Activated CD4-positive, alpha-beta T cell treated with anti-CD3 and anti-CD28 coated beads, Interleukin-2, amount 10 ng/mL, durations not matched to agents 24 days and 14 days (primary cell): ENCODE data around the gene USP12. TPM values are rescaled to one million over a fixed set of nuclear protein-coding genes. Genes with fewer than 3 reads are reported as not detected.
"Not testable (repeated sequence)": the region's sequence is repeated elsewhere in the genome, so short reads cannot be mapped to it uniquely, and the experiment has no call there.

ENCODE experiments used
- DNase-seq: peaks from one replicate; pipeline ENCODE4 v3.0.0; 2022
- H3K27ac Mint-ChIP-seq: one replicate; pipeline ENCODE4 v1.8.0; 2022; ENCODE audit warnings: mild to moderate bottlenecking, mixed read lengths
- H3K27me3 Mint-ChIP-seq: one replicate; pipeline ENCODE4 v1.8.0; 2022; ENCODE audit warnings: mixed read lengths
- H3K36me3 Mint-ChIP-seq: one replicate; pipeline ENCODE4 v1.8.0; 2022; ENCODE audit warnings: low read depth, mild to moderate bottlenecking, mixed read lengths
- H3K4me1 Mint-ChIP-seq: one replicate; pipeline ENCODE4 v1.8.0; 2021; ENCODE audit warnings: mixed read lengths
- H3K4me3 Mint-ChIP-seq: one replicate; pipeline ENCODE4 v1.8.0; 2022; ENCODE audit warnings: mild to moderate bottlenecking, moderate library complexity, mixed read lengths
- H3K9me3 Mint-ChIP-seq: one replicate; pipeline ENCODE4 v1.8.0; 2021; ENCODE audit warnings: mixed read lengths
- intact Hi-C: fragments of 100-400 bp; cut with micrococcal nuclease; formaldehyde crosslinking; loops from one replicate; pipeline ENCODE4 v1.15.1; 2023
- total RNA-seq: library from RNA; stranded (reverse); gene quantifications from 2 replicates; pipeline ENCODE4 v1.2.3, GENCODE V29; 2022

Gene USP12
- total RNA-seq, 1 donor from 2014 or later, result 47.0 TPM

DNA sequence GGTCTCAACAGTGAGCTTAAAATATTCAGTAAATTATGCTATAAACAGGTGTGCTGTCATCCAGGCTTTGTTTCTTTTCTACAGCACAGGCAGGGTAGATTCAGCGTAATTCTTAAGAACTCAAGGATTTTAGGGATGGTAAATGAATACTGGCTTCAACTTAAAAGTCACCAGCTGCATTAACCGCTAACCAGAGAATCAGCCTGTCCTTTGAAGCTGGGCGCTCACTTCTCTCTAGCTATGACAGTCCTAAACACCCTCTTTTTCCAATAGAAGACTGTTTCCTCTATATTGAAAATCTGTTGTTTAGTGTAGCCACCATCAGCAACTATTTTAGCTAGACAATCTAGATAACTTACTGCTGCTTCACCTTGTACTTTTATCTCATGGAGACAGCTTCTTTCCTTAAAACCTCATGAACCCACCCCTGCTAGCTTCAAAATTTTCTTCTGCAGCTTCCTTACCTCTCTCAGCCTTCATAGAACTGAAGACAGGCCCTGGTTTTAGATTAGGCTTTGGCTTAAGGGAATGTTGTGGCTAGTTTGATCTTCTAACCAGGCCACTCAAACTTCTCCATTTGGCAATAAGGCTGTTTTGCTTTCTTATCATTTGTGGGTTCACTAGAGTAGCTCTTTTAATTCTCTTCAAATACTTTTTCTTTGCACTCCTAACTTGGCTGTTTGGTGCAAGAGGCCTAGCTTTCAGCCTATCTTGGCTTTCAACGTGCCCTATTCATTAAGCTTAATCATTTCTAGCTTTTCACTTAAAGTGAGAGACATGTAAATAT lies 89.5 kb downstream of the USP12 start:
- Mint-ChIP-seq H3K27ac (no peak overlapping the region), H3K4me1 (peaks cover 17% of the 10 kb centered on the region), H3K4me3 (no peak overlapping the region), H3K9me3 (no peaks in the 10 kb centered on the region), H3K27me3 (no peaks in the 10 kb centered on the region), H3K36me3 (peaks cover 46% of the 10 kb centered on the region)
- intact Hi-C loops, result no loop called here
- DNase-seq, result no peak

DNA sequence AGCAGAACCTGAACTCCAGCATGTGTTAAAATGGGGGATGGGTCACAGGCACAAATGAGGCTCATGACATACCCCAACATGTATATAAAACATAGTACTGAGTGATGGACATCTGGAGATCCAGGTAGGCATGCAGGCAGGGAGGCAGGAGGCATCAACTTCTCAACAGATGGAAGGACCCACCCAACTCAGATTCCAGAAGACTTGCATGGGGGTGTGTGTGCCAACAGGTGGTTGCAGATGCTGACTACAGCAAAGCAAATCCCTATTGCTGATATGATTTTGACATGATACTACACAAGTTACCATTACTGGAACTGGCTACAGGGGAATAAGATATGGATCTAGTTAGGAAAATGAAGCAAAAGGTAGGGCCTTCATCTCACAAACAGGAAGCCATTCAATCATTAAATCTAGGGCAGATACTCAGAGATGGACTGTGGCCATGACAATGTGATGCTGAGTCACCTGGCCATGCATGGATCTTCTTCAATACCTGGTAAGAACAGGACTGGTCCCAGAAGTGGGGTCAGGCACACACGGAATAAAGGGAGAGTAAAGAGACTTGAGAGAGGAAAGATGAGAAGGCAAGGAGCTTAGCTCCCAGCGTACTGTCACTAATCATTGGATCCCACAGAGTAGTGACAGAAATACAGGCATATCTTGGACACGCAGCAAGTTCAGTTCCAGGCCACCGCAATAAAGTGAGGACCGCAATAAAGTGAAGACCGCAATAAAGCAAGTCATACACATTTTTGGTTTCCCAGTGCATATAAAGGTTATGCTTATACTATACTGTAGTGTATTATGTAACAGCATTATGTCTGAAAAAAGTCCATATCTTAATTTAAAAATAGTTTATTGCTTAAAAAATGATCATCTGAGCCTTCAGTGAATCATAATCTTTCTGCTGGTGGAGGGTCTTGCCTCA lies 91.3 kb downstream of the USP12 start:
- intact Hi-C loops, result no loop called here
- Mint-ChIP-seq H3K27ac (no peak overlapping the region), H3K27me3 (no peaks in the 10 kb centered on the region), H3K4me3 (no peak overlapping the region), H3K4me1 (peaks cover 11% of the 10 kb centered on the region), H3K9me3 (no peaks in the 10 kb centered on the region), H3K36me3 (peaks cover 35% of the 10 kb centered on the region)
- DNase-seq, result no peak

DNA sequence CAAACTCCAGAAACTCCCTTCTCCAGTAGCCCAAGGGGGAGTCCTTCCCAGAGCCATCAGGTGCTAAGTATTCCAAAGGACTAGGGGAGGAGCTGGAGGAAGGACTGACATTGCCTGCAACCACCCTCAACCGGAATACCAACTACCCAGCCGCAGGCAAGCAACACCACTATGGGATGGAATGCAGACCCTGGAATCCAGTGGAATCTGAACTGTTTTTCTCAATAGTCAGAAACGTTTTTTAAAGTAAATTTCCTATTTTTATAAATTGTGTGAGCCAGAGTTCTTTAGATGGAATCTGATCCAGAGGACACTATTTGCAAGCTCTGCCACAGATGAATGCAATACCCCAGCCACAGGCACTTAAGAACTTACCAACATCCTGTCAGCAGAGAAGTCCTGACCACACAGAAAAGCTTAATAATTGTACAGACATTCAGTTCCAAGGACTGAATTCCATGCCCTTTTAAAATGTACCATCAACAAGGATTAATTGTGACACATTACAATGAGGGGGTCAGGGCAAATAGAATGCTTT lies 92.1 kb downstream of the USP12 start:
- intact Hi-C loops, result no loop called here
- Mint-ChIP-seq H3K9me3 (no peaks in the 10 kb centered on the region), H3K27me3 (no peaks in the 10 kb centered on the region), H3K27ac (no peak overlapping the region), H3K36me3 (peaks cover 34% of the 10 kb centered on the region), H3K4me3 (no peak overlapping the region), H3K4me1 (peaks cover 11% of the 10 kb centered on the region)
- no peak for DNase-seq

DNA sequence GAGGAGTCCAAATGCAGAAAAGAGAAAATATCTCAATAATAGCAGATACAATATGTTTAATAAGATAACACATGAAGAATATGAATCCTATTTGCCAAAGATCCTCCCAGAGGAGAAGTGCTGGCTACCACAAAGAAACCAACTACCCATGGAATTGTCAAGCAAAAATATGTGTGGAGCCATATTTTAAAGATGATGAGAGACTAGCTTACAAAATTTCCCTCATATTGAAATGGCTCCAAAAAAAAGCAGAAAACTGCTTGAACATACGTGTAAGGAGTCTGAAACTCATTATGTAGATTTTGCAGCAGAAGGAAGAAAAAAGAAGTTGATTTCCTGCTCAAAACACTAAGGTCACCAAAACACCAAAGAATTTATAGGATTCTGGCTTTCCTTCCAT lies 94.2 kb downstream of the USP12 start:
- Mint-ChIP-seq H3K9me3 (peaks cover under 1% of the 10 kb centered on the region), H3K27ac (no peak overlapping the region), H3K4me1 (peaks cover 13% of the 10 kb centered on the region), H3K36me3 (peaks cover 40% of the 10 kb centered on the region), H3K27me3 (no peaks in the 10 kb centered on the region), H3K4me3 (no peak overlapping the region)
- no peak for DNase-seq
- intact Hi-C loops, result no loop called here

DNA sequence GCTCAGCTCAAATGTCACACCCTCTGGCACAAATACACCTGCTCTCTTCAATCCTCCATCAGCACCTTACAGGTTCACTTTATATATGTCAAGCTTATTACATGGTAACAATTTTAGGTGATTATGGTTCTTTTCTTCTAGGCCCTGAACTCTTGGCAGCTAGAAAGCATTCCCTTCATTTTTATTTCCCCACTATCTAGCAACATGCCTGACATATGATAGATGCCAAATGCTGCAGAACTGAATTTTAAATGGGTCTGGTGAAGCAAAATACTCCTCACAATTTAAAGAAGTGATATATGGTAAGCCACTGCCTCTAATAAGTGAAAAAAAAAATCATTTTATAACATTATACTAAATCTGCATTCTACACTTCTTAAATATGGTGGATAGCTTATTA lies 95.2 kb downstream of the USP12 start:
- H3K4me1 Mint-ChIP-seq, result peaks cover 15% of the 10 kb centered on the region
- peaks cover 43% of the 10 kb centered on the region for H3K36me3 Mint-ChIP-seq
- DNase-seq, result no peak
- intact Hi-C loops, result no loop called here
- no peaks in the 10 kb centered on the region for H3K27me3 Mint-ChIP-seq
- peaks cover 3% of the 10 kb centered on the region for H3K9me3 Mint-ChIP-seq
- H3K4me3 Mint-ChIP-seq, result no peak overlapping the region
- peak overlapping the region; percentile 43 for H3K27ac Mint-ChIP-seq

DNA sequence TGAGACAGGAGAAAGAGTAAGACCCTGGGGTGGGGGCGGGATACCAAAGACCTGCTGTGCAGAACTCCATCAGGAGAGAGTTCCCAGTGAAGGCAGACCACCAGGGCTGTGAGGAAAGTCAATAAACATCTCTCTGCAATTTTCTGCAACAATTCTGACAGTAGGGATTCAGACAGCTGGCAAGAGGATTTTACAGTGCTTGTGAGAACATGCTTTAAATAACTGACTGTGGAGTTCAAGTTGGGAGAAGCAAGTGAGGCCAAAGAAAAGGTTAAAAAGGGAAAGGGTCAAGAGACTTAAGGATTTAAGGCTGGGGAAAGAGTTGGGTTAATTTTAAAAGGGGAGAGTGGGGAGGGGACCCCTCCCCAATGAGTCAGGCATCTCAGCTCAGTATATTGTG lies 98.4 kb downstream of the USP12 start:
- Mint-ChIP-seq H3K36me3 (peaks cover 41% of the 10 kb centered on the region), H3K9me3 (peaks cover 3% of the 10 kb centered on the region), H3K4me1 (peaks cover 6% of the 10 kb centered on the region), H3K27ac (no peak overlapping the region), H3K4me3 (no peak overlapping the region), H3K27me3 (no peaks in the 10 kb centered on the region)
- DNase-seq, result no peak
- intact Hi-C loops, result no loop called here

DNA sequence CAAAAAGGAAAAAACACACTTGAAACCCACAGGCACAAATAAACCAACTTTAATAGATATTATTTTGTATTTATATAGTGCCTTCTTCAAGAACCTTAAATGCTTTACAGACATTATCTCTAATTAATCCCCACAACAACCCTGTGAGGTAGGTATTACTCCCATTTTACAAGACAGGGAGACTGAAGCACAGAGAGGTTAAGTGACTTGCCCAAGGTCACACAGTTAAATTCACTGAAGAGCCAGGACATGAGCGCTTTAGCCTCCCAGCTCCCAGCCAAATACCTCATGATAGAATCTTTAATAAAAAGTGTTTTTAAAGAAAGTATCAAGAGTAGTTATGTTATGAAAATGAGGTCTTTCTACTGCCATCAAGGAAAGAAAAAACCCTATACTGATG lies 105.5 kb downstream of the USP12 start:
- H3K4me3 Mint-ChIP-seq, result not testable (repeated sequence)
- peaks cover 25% of the 10 kb centered on the region for H3K36me3 Mint-ChIP-seq

DNA sequence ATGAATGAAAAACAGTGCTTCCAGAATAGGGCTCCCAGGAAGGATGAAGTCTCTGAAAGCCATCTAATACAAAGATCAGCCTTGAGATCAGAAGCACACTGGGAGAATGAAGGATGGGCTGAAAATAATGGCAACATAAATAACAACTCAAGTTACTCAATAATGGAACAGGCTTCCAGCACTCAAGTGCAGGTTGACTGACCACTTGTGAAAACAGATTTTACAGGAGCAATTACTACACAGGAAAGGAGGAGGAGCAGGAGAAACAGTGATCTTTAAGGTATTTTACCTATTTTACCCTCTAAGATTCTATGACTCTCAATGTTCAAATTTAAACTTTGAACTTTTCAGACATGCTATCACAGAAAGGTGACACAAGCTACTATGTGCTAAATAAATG lies 106.0 kb downstream of the USP12 start:
- H3K36me3 Mint-ChIP-seq, result peaks cover 22% of the 10 kb centered on the region
- H3K4me3 Mint-ChIP-seq, result no peak overlapping the region
- H3K27me3 Mint-ChIP-seq, result no peaks in the 10 kb centered on the region
- intact Hi-C loops, result no loop called here
- peak; percentile 46 for DNase-seq
- H3K9me3 Mint-ChIP-seq, result peaks cover 4% of the 10 kb centered on the region
- peaks cover 2% of the 10 kb centered on the region for H3K4me1 Mint-ChIP-seq
- H3K27ac Mint-ChIP-seq, result no peak overlapping the region

More for the DNA sequence above, 105.5 kb downstream of the USP12 start:
- H3K9me3 Mint-ChIP-seq, intact Hi-C loops, H3K4me1 Mint-ChIP-seq, H3K27ac Mint-ChIP-seq, H3K27me3 Mint-ChIP-seq: not testable (repeated sequence)
- DNase-seq, result peak; percentile 14

DNA sequence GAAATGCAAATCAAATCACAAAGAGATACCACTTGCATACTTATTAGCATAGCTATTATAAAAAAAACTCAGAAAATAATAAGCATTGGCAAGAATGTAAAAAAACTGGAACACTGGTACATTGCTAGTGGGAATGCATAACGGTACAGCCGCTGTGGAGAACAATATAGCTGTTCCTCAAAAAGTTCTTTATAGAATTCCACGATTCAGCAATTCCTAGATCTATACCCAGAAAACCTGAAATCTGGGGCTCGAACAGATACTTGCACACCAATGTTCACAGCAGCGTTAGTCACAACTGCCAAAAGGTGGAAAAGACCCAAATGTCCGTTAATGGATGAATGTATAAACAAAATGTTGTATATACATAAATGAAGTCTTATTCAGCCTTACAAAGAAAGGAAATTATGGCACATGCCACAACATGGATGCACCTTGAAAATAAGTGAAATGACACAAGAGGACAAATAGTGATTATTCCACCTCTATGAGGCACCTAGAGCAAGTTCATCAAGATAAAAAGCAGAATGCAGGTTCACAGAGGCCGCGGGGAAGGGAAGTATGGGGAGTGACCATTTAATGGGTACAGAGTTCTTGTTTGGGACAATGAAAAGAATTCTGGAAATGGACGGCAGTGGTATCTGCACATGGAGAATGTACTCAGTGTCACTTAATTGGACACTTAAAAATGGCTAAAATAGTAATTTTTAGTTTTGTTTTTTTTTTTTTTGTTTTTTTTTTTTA lies 107.2 kb downstream of the USP12 start:
- H3K27ac Mint-ChIP-seq, result no peak overlapping the region
- no peak overlapping the region for H3K4me3 Mint-ChIP-seq
- H3K27me3 Mint-ChIP-seq, result no peaks in the 10 kb centered on the region
- peaks cover 17% of the 10 kb centered on the region for H3K36me3 Mint-ChIP-seq
- no peak for DNase-seq
- intact Hi-C loops, result no loop called here
- peaks cover 4% of the 10 kb centered on the region for H3K9me3 Mint-ChIP-seq
- peaks cover 2% of the 10 kb centered on the region for H3K4me1 Mint-ChIP-seq

DNA sequence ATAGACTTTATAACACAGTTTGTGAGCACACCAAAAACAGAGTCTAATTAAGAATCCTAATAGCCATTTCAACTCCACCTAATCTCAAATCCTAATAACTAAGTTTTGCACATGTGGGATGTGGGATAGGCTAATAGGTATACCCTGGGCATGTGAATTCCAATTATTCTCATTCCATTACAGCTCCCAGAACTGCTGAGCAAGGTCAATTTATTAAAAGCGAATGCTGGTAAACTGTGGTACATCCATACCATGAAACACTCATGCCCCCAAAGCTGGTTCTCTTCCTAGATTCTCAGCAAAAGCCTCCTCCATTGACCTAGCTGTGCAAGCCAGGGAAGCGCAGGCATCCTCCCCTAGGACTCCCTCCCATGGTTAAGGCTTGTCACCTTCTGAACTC lies 113.8 kb downstream of the USP12 start:
- H3K9me3 Mint-ChIP-seq, result no peaks in the 10 kb centered on the region
- H3K27me3 Mint-ChIP-seq, result no peaks in the 10 kb centered on the region
- intact Hi-C loops, result no loop called here
- peaks cover 25% of the 10 kb centered on the region for H3K4me1 Mint-ChIP-seq
- no peaks in the 10 kb centered on the region for H3K36me3 Mint-ChIP-seq
- DNase-seq, result no peak
- H3K4me3 Mint-ChIP-seq, result no peak overlapping the region
- no peak overlapping the region for H3K27ac Mint-ChIP-seq

DNA sequence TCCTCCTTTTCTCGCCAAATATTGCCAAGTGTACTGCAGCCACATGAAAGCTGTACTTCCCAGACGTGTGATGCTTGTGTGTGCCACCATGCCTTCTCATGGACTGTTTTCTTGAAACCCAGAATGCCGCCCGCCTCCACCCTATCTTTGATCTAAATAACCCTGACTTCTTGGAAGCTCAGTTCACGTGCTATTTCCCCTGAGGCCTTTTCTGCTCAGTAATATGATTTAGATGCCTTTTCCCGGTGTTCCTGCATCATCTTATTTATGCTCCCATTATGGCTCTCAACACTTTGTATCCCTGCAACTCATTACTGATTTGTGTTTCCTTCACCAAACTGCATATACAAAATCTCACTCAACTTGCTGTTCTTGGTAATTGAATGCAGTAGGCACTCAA lies 116.1 kb downstream of the USP12 start:
- no peaks in the 10 kb centered on the region for H3K27me3 Mint-ChIP-seq
- H3K36me3 Mint-ChIP-seq, result no peaks in the 10 kb centered on the region
- DNase-seq, result no peak
- no peaks in the 10 kb centered on the region for H3K9me3 Mint-ChIP-seq
- H3K4me3 Mint-ChIP-seq, result no peak overlapping the region
- intact Hi-C loops, result no loop called here
- H3K4me1 Mint-ChIP-seq, result peaks cover 25% of the 10 kb centered on the region
- H3K27ac Mint-ChIP-seq, result no peak overlapping the region

DNA sequence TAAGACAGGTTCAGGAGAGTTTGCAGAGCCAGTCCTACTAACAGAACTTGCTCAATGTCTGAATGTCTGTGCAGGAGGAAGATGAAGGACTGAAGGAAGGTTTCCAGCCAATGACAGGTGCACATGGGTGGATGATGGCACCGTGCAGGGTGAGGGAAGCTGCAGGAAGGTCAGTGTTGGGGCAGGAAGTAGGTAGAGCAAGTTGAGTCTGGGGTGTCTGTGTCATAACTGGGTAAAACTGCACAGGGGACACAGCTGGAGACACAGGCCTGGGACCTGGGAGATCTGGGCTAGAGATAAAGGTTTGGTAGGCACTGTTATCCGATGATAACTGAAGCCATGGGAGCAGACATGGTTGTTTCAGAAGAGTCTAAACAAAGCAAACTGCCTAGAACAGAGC lies 116.9 kb downstream of the USP12 start:
- no peaks in the 10 kb centered on the region for H3K9me3 Mint-ChIP-seq
- DNase-seq, result no peak
- intact Hi-C loops, result no loop called here
- H3K4me3 Mint-ChIP-seq, result no peak overlapping the region
- H3K27ac Mint-ChIP-seq, result no peak overlapping the region
- H3K36me3 Mint-ChIP-seq, result no peaks in the 10 kb centered on the region
- H3K4me1 Mint-ChIP-seq, result peaks cover 25% of the 10 kb centered on the region
- no peaks in the 10 kb centered on the region for H3K27me3 Mint-ChIP-seq

DNA sequence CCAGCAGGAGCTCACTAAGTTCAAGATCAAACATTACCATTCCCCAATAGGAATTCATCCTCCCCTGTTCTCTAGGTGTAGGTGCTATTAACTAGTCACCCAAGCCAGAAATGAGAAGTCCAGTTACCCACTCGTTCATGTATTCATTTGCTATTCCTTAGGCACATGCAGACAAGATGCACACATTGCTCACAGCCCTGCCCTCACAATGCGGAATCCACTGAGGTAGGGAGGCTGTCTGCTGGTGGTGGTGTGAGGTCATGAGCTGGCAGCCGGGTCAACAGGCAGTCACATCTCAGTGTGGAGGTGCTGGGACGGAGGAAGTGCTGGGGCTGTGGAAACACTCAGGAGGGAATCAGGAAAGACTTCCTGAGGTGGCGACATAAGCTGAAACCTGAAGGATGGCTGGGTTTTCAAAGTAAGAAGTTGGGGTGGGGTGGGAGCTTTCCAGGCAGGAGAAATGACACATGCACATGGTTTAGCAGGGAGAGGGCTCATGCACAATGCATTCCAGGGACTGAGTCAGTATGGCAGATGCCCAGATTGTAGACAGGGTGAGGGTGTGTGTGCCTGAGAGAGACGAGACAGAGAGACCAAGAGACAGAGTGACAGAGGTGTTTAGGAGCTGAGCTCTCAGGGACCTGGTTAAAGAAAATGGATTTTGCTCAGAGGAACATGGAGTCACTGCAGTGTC lies 117.6 kb downstream of the USP12 start:
- Mint-ChIP-seq H3K27me3 (no peaks in the 10 kb centered on the region), H3K36me3 (no peaks in the 10 kb centered on the region), H3K27ac (no peak overlapping the region), H3K9me3 (no peaks in the 10 kb centered on the region), H3K4me3 (no peak overlapping the region), H3K4me1 (peaks cover 25% of the 10 kb centered on the region)
- no peak for DNase-seq
- intact Hi-C loops, result no loop called here
